Activated naive CD4-positive, alpha-beta T cell treated with anti-CD3 and anti-CD28 coated beads, Interleukin-2, amount 50 U/mL, for 72 hours (primary cell): ENCODE measurements around the gene PAX8. TPM values are rescaled to one million over a fixed set of nuclear protein-coding genes. Genes with fewer than 3 reads are reported as not detected.
"Not testable (repeated sequence)": the region's sequence is repeated elsewhere in the genome, so short reads cannot be mapped to it uniquely, and the experiment has no call there.

Source experiments
- ATAC-seq, 2 donors: fragments of 150-1000 bp; cut with Tn5 transposase; 2 replicates each; pipeline ENCODE4 v1.10.0; 2021; ENCODE audit warnings: mild to moderate bottlenecking in 2 of 2, moderate library complexity in 2 of 2
- DNase-seq, 2 donors: peaks; one replicate each; pipeline ENCODE4 v3.0.0; 2021 to 2022; ENCODE audit warnings: low spot score in 2 of 2
- H3K27ac Mint-ChIP-seq, 2 donors: one replicate each; pipeline ENCODE4 v1.8.0; 2022; ENCODE audit warnings: mild to moderate bottlenecking in 2 of 2, mixed read lengths in 2 of 2
- H3K36me3 Mint-ChIP-seq, 2 donors: one replicate each; pipeline ENCODE4 v1.8.0; 2022; ENCODE audit warnings: mixed read lengths in 2 of 2
- H3K9me3 Mint-ChIP-seq, 2 donors: one replicate each; pipeline ENCODE4 v1.8.0; 2022; ENCODE audit warnings: mixed read lengths in 2 of 2
- total RNA-seq, 2 donors: library from RNA; stranded (reverse); gene quantifications; one replicate each; pipeline ENCODE4 v1.2.3, GENCODE V29; 2022

The PAX8 gene
- 1 to 10 TPM in 1 of 2 donors, under 1 TPM in 1; 0.35 to 1.3 TPM for total RNA-seq

DNA sequence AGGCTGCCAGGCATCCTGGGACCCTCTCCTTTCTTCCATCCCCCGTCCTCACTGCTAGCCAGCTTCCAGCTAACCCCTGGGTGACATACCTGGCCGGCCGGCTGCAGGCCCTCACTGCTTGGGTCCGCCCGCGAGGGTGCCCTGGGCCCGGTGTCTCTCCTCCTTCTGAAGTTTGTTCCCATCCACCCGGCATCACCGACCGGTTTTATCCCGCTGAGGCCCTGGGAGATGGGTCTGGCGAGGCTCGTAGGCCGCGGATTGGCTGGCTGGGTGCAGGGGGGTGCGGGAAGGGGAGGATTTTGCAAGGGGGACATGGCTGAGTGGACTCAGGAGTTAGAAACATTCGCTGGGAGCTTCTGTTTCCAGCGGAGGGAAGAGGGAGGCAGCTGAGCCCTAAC is at the start of gene PAX8:
Gene PAX8 (minus strand): TSS at position 180 of the 398 bp plus-strand sequence. CDS start 527 bp downstream, outside the sequence.
- H3K27ac Mint-ChIP-seq: no peak within 1 kb of the TSS
- ATAC-seq (no peak), DNase-seq (no peak)
- H3K36me3 Mint-ChIP-seq: peaks cover 0 to 5% of the 10 kb centered on the region in 2 donors
- H3K9me3 Mint-ChIP-seq: no peaks in the 10 kb centered on the region

DNA sequence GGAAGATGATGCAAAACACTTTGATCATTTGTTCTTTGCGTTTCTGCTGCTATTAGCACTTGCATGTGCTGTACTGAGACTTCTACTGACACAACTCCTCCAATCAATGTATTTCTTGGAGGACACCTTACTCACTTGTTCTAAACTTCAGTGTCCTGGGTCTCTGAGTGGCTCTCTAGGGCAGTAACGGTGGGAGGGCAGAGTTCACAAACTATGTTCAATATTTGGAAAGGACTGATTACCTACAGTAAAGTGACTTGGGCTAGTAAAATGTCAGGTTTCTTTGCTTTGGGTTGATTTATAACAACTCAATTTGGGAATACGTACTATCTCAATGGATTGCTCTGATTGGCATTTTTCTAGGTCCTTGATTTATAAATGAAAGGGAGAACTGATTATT is 49.3 kb upstream of the PAX8 start:
- no peaks in the 10 kb centered on the region for H3K9me3 Mint-ChIP-seq
- no peak for DNase-seq
- H3K27ac Mint-ChIP-seq: no peak overlapping the region
- no peaks in the 10 kb centered on the region for H3K36me3 Mint-ChIP-seq
- ATAC-seq: no peak

DNA sequence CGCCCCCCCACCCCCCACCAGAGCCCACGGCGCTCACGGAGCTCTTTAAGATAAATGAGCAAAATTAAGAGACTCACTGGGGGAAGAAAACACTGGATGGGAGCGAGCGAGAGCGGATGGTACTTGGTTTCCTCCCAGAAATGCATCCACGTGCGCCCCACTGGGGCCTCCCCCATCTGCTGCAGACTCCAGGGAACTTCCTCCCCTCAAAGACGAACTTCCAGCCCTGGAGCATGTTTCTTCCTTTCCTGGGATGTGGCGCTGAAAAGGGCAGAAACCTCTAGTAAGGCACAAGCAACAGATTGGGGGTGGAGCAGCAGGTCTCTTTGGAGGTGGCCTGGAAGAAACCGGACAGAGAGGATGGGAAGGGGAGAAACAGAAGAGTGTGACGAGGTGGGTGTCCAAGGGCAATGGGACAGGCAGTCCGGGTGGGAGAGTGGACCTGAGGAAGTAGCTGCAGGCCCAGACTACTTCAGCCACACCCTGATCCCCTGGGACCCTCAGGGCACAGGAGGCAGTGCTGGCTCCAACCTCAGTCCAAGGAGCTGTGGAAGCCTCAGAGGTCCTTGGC is 46.5 kb upstream of the PAX8 start:
- DNase-seq, H3K9me3 Mint-ChIP-seq, H3K36me3 Mint-ChIP-seq: not testable (repeated sequence)
- peak in 1 of 2 donors; percentile 39 for ATAC-seq
- H3K27ac Mint-ChIP-seq: peak overlapping the region in 1 of 2 donors; percentile 79

DNA sequence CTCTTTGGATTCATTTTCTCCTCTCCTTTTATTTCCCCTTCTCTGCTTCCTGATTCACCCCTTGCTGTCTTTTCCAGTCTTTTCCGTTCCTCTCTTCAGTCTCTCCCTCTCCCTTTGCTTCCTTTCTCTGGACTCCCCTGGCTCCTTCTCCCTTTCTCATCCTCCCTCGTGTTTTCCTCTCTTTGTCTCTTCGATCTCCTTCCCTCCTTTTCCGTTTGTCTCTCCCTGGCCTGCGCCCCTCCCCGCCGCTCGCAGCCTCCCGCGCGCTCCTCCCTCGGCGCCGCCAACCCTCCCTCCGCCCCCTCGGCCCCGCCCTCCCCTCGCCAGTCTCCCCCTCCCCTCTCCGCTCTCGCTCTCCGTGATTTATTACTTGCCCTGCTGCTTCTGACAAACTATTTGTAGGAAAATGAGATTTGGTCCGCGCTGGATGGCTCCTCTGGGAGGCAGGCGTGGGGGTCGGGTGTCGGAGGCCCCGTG is 46.0 kb upstream of the PAX8 start:
- Mint-ChIP-seq H3K9me3 (no peaks in the 10 kb centered on the region), H3K27ac (peak overlapping the region in 1 of 2 donors; percentile 79), H3K36me3 (no peaks in the 10 kb centered on the region)
- ATAC-seq: peak; percentile 78 to 87
- DNase-seq: peak in 1 of 2 donors; percentile 37

DNA sequence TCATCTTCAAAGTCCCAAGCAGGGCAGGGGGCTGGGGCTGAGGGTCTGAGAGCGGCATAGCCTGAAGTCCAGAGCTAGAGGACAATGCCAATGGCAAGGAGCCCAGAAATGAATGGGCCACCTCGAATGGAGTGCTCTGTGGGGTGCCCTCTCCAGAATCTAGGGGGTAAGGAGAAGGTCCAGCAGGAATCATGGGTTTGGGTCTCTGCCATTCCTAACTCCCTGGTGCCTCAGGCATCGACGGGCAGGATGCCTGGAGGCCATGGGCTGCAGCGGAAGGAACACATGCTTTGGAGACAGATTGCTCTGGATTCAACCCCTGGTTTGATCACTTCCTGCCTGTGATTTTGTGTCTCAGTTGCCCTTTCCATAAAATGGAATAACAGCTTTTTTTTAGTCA is 44.4 kb upstream of the PAX8 start:
- not testable (repeated sequence) for ATAC-seq, DNase-seq, H3K27ac Mint-ChIP-seq, H3K9me3 Mint-ChIP-seq, H3K36me3 Mint-ChIP-seq

DNA sequence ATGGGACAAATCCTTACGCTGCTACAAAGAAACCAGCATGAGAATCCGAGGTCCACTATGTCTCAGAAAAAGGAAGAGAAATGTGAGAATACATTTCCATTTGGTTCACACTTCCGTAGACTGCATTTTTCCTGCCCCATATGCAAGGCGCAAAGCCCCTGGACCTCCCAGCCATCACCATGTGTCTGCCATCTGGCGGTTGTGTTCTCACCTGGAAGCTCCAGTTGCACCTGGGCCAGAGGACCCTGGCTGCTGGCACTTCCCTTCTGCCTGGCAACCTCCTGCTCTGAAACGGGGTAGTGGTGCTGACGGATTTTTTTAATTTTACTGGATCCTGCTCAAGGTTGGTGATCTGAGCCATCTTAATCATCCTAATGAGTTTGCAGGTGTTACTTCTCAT is 41.4 kb upstream of the PAX8 start:
- H3K27ac Mint-ChIP-seq, ATAC-seq, H3K9me3 Mint-ChIP-seq, DNase-seq, H3K36me3 Mint-ChIP-seq: not testable (repeated sequence)

DNA sequence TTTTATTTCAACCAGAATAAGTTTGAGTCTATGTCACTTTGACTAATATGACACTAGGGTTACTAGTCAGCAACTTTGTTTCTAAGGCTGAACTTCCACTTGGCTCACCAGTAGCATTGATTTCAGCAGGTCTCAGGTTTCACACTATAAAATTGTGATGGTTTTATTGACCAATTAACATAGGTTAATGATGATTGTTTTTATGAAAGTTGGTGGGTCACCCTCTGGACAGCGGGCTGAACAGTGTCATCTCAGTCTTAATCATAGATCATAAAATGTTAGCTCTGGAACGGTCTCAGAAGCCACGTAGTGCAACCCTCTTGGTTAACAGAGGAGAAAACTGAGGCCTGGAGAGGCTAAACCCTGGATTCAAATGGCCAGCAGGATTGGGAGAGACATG is 40.2 kb upstream of the PAX8 start:
- ATAC-seq, H3K9me3 Mint-ChIP-seq, H3K27ac Mint-ChIP-seq, H3K36me3 Mint-ChIP-seq, DNase-seq: not testable (repeated sequence)

DNA sequence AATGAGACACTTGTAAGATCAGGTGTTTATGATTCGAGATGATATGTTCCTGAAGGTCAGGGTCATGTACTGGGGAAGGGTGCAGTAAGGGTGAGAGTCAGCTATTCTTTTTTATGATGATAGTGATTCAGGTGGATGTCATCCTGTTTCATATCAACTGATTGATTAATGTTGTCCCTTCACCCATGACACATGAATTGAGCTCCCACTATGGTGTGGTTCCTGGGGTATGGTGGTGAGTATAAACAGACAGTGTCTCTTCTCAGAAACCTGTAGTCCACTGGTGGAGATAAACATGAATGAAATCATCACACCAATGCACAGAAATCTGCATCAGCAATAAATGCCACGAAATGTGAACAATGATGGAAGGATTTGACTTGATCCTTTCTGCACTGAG is 37.4 kb upstream of the PAX8 start:
- DNase-seq (no peak), ATAC-seq (peak; percentile 47 to 50)
- no peaks in the 10 kb centered on the region for H3K36me3 Mint-ChIP-seq
- H3K27ac Mint-ChIP-seq: no peak overlapping the region
- no peaks in the 10 kb centered on the region for H3K9me3 Mint-ChIP-seq

DNA sequence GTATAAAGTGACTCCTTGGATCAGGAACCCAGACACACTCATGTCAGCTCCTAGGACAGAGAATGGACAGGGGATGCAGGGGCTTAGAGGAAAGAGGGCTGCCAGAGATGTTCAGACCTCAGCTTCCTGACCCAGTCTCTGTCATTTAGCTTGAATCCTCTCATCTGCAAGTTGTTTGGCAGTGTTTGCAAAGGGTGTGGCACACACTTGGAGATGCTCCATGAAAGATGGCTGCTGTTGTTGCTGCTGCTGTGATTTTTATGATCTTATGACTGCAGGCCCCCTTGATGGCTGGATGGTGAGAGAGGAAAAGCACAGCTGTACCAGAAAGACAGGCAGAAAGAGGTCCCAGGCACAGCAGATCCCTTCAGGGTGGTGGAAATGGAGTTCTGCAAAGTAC is 35.9 kb upstream of the PAX8 start:
- not testable (repeated sequence) for DNase-seq, H3K27ac Mint-ChIP-seq, H3K36me3 Mint-ChIP-seq, H3K9me3 Mint-ChIP-seq, ATAC-seq

DNA sequence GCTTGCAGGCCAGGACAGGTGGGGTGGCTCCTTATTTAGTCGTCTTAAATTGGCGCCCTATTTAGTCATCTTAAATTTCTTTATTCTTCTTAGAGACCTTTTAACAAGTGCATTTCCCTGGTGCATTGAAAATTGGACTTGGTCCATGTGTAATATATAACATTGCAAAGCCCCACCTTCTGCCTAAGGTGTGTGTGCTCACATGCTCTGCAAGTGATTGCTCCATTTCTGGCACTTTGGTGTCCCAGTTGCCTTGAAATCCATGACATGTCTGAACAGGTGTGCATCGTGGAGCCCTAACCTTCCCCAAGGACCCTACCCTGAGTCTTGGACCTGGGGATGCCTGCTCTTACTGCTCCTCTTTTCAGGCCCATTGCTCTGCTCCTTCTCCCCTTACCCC is 35.5 kb upstream of the PAX8 start:
- not testable (repeated sequence) for ATAC-seq, H3K27ac Mint-ChIP-seq, H3K36me3 Mint-ChIP-seq, H3K9me3 Mint-ChIP-seq, DNase-seq

DNA sequence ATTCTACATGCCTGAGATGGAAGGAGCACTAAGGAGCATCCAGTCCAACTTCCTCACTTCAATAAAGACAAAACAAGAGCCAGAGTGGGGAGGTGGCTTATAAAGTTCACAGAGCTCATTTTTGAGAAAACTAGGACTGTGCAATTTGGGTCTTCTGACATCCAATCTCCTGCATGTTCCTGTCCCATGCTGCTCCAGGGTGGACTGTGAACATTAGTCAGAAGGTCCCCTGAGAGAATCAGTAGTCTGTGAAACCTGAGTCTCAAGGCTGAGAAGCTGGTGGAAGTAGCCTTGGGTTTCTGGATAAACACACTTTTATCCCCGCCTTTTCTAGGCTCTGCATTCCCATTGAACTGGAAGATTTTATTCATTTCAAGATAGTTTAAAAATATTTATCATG is 33.1 kb upstream of the PAX8 start:
- H3K27ac Mint-ChIP-seq, DNase-seq, H3K36me3 Mint-ChIP-seq, H3K9me3 Mint-ChIP-seq, ATAC-seq: not testable (repeated sequence)

DNA sequence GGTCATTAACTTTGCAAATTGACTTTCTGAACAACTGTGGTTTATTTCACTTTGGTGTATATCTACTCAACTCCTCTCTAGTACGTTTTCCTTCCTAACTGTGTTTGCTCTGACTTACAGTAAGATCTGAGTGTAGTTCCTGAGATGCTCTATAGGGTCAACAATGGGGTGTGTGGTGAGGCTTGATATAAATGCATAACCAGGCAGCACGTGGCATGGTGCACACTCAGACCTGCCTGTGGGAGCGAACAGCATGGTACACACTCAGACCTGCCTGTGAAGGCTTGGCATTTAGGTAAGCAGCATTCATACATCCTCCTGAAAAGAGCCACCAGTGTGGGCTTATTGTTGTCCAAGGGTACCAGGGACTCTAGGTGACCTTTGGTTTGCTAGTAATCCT is 32.5 kb upstream of the PAX8 start:
- H3K9me3 Mint-ChIP-seq, DNase-seq, H3K36me3 Mint-ChIP-seq, H3K27ac Mint-ChIP-seq: not testable (repeated sequence)
- ATAC-seq: peak in 1 of 2 donors; percentile 49

DNA sequence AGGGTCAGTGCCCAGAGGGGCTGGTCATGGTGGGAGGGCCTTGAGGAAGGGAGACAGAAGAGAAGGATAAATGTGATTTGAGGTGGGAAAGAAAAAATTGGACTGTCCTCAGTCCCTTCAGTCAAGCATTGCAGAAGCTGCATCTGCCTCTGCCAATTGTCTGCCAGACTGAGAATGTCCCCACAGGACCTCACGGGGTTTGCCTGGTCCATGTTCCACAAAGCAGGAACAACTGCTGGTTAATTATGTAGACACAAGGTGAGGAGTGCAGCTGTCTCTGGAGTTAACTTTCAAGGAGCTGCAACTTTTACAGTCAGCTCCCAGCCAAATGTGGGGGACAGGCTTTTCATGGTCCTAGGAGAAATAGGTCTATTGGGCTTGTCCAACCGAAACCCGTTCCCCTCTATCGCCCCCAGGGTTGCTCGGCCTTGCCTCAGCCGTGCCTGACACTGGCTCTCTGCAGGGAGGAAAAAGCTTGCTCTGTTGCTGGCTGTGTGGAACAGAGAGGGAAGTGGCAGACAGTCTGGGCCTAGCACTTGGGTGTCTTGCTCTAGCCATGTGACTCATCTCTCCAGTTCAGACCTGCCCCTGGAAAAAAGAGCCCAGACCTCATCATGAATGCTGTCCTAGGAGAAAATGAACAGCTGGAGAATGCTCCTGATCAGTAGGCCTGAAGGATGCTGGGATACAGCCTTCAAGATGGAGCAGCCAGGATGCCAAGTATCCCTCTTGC is 31.1 kb upstream of the PAX8 start:
- Mint-ChIP-seq H3K9me3 (no peaks in the 10 kb centered on the region), H3K27ac (no peak overlapping the region), H3K36me3 (no peaks in the 10 kb centered on the region)
- ATAC-seq (no peak), DNase-seq (no peak)

DNA sequence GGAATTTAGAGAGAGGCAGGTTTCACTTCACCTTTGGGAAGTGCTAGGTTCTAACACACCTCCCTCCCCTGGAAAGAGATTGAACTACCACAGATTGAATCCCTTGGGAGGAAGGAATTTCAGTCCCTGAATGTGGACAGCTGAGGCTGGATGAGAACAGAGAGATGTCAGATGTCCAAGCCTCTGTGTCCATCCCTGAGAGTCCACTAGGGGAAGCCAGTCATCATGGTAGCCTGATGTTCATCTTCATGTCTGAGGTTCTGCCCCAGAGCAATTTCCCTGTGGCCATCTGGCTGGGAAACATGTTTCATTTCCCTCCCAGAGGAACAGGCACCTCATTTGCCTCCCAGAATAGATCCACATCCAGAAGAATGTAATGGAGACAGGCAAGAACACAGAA is 30.1 kb upstream of the PAX8 start:
- not testable (repeated sequence) for DNase-seq, H3K9me3 Mint-ChIP-seq, ATAC-seq, H3K36me3 Mint-ChIP-seq, H3K27ac Mint-ChIP-seq

DNA sequence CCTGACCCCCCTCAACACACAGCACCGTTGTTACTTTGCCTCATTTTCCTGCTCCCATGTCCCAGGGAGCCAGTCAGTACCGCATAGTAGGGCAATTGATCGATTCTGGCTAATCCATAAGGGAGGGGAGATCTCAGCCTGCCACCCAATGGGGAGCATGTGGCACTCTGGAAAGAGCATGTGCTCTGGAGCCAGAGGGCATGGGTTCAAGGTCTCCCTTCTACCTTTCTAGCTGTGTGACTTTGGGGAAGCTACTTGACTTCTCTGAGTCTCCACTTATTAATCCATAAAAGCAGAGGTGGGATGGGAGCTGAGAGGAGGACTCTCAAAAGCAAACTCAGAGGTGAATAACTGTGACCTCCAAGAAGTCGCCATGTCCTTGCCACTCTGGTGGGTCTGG is 27.5 kb upstream of the PAX8 start:
- H3K9me3 Mint-ChIP-seq, DNase-seq, H3K36me3 Mint-ChIP-seq, ATAC-seq, H3K27ac Mint-ChIP-seq: not testable (repeated sequence)

DNA sequence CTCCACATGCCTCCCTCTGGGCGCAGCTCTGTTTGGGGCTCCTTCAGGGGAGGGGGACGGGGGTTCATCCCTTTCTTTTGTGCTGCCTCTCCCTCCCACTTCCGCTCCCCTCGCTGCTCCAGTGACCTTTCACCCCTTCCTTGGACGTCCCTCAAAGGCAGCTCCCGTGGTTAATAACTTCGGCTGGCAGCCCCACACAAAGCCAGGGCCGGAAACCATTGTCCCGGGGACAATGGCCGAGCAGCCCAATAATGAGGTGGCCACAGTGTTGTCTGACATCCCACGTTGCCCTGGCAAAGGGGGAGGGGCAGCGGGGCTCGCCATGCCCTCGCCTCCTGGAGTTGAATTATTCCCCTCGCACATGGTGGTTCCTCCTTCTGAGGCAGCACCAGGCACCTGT is 27.0 kb upstream of the PAX8 start:
- DNase-seq, H3K36me3 Mint-ChIP-seq, H3K9me3 Mint-ChIP-seq, H3K27ac Mint-ChIP-seq, ATAC-seq: not testable (repeated sequence)

DNA sequence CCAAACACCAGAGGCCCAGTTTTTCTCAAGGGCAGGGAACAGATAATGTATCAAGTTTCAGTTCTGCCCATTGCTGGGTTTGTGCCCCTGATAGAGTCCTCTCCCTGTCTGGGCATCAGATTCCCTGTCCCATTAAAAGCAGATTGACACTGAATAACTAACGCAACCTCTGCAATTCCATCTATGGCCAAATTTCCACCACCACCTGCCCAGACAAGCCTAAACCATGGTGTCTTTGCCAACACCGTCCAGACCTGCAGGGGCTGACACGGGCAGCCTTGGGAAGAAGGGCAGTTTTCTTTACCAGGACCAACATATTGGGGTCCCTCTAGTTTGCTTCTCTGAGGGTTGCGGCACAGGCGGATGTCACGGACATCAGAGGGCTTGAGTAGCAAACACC is 26.4 kb upstream of the PAX8 start:
- no peak for ATAC-seq
- no peaks in the 10 kb centered on the region for H3K9me3 Mint-ChIP-seq

DNA sequence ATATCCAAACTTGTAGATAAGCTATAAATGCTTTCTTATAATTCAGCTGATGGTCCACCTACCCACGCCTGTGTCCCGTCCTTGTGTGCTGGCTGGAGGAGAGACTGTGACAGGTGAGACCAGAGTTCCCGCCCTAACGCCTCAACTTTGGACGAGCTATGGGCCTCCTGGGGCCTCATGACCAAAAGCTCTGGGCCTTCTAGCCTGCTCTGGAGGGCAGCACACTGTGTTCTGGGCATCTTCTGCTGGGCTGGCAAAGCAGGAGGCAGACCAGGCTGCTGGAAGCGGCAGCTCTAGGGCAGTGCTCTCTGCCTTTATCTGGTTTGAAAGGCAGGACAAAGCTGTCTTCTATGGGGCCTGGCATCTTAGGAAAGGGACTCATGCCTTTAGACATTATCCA is 26.0 kb upstream of the PAX8 start:
- Mint-ChIP-seq H3K36me3 (no peaks in the 10 kb centered on the region), H3K9me3 (no peaks in the 10 kb centered on the region), H3K27ac (no peak overlapping the region)
- DNase-seq (no peak), ATAC-seq (no peak)

More for the DNA sequence above, 26.4 kb upstream of the PAX8 start:
- Mint-ChIP-seq H3K36me3 (no peaks in the 10 kb centered on the region), H3K27ac (no peak overlapping the region)
- DNase-seq: no peak
